CD4-positive, alpha-beta T cell treated with Interleukin-15 for 1 hour (primary cell): ENCODE results near the gene MYOM1.
"Not testable (repeated sequence)": the region's sequence is repeated elsewhere in the genome, so short reads cannot be mapped to it uniquely, and the experiment has no call there.

Experiments used
- DNase-seq: peaks from one replicate; pipeline ENCODE4 v3.0.0-alpha.2; 2020

MYOM1 gene

DNA sequence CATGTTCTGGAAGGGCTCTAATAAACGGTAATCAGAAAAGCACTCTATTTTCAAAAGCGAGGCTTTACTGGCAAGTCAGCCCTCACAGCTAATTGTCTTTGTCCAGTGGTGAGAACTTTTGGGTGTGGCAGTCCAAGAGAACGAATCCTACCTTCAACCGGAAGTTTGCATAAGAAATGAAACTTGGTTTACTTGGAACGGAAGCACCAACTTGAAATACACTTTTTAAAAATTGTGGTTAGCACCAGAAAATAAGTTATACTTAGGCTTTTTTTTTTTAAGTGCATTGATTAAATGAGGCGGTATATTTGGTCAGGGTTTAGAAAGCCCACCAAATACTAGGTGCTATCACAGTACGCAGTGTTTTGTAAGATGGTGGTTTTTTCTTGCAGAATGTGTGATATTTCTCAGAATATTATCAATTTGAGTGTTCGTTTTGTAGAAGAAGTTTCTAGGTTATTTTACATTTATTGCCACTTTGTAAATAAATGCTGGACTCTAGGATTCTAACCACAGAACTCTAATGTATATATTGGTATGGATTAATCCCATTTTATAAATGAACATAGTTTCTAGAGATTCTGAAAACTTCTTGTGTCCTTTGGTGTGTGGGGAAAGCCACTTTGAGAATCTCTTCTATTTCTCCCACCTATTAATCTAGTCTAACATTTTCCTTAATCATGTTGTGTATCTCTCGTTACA, 29.0 kb upstream of the MYOM1 start:
- peak; percentile 32 for DNase-seq

DNA sequence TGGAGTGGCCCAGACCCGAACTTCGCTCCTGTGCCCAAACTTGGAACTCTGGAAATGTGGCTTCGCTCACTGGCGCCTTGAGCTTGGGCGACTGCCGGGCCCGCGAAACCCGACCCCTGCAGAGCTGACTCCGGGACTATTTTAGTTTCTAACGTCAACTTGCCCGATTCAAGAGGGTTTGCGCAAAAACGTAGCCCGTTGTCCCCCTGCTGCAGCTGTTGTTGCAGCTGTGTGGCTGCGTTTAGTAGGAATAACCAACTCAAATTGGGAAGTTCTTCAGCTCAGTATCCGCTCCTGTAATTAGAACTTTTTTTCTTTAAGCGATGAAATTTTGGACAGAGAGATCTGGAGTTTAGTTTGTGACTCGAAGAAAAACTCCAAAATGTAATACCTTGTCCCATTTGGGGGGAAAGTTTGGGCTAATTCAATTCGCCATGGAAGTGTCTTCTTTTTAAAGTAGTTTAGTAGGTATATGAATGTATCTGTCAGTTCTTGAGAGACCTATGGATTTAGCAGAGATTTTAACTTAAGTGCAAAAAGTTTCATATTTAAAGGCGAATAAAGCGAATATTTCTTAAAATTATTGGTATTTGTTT, 28.4 kb upstream of the MYOM1 start:
- no peak for DNase-seq

DNA sequence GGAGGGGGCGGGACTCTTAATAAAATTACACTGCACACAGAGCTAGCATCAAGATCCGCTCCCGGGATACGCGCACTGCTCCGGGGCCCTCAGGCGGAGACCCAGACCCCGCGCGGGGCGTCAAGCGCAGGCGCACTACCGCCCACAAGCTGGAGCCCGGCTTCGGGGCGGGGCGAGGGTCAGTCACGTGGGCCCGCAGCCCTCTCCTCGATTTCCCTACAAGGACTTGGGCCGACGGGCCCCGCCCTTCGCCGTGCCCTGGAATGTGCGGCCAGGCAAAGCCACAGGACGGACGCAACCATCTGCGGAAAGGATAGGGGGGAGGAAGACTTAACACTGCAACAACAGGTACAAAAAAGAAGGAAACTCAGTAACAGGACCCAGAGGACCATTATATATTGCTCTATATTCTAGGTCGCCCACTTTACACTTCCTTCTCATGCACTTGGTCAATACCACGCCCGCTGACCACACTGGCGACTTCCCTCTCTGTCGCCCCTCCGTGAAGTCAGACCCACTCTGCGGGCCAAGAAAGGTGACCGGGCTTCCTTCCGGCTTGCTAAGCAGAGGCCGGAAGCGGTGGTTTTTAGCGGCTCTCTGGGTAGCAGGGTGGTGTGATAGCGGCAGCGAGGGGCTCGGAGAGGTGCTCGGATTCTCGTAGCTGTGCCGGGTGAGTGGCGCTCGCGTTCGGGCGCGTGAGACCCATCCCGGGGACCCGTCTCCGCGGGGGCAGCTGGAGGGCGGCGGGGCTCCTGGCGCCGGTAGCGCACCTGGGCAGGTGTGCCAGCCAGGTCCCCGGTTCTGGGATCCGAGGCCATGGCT, 27.7 kb upstream of the MYOM1 start, which contains the start of gene MYL12A:
MYL12A (plus strand) TSS at position 562 of the 822 bp plus-strand sequence. CDS start 5,447 bp downstream, outside the sequence.
- DNase-seq = peak; percentile 95

DNA sequence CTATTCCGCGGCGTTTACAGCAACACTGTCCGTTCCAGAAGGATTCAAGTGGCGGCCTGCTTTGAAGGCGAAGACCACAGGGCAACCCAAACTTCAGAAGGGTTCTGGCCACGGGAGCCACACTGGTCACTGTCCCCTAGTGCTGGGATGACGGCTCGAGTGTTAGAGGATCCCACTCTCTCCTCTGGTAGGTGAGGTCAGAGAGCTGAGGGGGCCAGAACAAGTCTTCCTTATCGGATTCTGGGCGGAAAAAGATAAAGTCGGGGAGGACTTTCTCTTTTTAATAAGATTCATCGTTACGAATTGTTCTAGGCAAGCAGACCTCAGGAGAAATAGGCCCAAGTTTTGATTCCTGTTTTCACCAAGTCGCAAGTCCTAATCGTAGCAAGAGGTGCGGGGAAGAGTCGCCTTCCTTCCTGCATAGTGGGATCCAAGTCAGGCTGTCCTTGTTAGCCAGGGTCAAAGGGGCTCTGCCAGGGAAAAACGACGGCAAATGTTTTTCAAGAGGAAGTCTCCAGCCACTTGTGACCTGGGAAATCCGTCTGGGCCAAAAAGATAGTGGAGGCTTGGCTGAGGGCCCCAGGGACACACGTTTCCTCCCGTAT, 27.0 kb upstream of the MYOM1 start:
- no peak for DNase-seq

DNA sequence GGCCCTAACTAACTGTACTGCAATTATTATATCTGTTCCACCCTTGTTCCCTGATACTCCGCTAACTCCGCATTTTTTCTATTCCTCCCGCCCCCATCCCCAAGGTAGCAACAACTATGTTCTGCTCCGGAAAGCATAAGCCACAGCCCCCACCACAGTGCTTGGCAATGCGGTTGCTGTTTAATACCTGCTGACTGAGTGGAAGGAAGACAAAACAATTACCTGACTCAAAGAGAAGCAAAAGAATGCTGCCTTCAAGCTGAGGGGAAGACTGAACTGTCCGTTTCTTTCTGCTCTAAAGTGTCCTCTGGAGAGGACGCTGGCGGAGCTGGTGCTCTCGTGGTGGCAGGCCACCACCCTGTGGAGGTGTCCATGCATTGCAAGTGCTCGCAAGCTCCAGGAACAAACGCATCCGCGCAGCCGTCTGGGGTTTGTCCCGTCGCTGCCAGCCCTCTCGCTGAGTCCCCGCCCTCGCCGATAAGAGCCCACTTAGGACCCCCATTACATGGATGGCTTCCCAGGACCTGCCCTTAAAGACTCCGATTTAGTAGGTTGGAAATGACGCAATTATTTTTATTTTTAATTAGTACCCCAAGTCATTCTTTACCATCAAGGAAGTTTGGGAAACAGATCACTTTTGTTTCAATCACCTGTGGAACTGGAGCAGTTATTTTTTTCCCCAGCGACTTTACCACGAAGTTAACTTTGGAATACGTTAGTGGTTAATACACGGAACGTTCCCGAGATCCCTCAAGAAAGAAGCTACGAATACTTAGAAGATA, 26.3 kb upstream of the MYOM1 start:
- peak; percentile 85 for DNase-seq

DNA sequence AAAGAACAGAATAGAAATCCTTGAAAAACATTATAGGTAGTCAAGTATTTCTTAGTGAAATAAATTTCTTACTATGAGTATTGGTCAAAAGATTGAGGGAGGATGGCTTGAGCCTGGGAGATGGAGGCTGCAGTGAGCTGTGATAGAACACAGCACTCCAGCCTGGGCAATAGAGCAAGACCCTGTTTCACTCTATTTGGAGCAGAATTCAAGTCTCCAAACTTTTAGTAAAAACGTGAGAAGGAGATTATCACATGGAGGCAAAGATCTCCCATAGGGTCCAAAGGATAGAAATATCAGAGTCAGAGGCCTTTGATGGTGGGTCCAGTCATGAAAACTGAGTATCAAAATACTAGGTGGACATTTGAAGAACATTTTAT, 25.4 kb upstream of the MYOM1 start:
- DNase-seq = no peak

DNA sequence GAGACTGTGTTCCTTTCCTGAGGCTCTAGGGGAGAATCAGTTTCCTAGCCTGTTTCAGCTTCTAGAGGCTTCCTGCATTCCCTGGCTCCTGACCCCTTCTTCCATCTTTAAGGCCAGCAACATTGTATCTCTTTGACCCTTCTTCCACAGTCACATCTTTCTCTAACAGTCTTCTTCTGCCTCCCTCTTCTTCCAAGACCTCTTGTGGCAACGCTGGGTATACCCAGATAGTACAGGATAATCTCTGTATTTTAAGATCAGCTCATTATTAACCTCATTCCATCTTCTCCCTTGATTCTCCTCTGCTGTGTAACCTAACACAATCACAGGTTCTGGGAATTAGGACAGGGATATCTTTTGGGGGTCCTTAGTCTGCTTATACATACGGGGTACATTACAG, 19.0 kb upstream of the MYOM1 start:
- no peak for DNase-seq

DNA sequence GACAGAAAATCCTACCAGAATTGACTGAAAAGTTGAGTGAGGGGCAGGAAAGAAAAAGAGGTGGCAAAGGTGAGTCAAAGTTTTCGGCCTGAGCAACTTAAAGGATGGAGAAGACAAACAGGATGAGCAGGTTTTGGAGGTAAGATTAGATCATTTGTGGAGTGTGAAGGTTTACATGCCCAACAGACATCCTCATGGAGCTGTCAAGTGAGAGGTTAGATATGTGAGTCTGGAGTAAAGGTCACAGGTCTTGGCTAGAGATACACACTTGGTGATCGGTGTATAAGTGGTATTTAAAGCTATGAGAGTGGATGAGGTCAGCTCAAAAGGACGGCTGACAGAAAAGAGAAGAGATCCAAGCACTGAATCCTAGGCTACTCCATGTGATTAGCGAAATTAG, 16.7 kb upstream of the MYOM1 start:
- no peak for DNase-seq

DNA sequence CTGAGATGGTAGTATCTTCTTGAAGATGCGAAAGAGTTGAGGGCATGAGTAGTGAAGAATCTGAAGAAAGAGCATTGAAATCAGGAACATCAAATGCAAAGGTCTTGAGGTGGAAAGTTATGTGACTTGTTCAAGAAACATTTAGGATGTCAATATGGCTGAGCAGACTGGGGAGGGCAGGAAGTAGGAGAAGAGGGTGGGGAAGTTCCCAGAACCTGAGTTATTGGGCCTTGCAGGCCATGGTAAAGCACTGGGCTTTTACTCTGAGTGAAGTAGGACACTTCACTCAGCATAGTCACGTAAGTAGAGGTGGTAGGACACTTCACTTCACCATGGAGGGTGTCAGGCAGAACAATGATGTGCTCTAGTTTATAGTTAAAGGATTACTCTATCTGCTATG, 16.1 kb upstream of the MYOM1 start:
- DNase-seq = no peak

DNA sequence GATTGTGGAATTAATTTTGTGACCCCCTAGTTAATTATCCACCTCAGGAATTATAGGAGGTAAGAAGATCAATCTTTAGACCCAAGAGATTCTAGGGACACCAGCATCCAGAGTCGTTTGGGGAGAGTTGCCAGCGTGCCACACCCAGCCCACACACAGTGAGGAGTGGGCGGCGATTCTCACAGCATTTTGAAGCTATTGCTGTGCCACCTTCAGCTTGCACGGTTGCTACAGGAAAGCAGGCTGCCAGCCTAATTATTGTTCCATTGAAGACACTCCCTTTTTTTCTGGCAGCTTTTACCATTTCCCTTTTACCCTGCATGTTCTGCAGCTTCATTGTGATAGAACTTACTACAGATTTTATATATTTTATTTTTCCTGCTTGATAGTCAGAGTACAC, 14.7 kb upstream of the MYOM1 start:
- no peak for DNase-seq

DNA sequence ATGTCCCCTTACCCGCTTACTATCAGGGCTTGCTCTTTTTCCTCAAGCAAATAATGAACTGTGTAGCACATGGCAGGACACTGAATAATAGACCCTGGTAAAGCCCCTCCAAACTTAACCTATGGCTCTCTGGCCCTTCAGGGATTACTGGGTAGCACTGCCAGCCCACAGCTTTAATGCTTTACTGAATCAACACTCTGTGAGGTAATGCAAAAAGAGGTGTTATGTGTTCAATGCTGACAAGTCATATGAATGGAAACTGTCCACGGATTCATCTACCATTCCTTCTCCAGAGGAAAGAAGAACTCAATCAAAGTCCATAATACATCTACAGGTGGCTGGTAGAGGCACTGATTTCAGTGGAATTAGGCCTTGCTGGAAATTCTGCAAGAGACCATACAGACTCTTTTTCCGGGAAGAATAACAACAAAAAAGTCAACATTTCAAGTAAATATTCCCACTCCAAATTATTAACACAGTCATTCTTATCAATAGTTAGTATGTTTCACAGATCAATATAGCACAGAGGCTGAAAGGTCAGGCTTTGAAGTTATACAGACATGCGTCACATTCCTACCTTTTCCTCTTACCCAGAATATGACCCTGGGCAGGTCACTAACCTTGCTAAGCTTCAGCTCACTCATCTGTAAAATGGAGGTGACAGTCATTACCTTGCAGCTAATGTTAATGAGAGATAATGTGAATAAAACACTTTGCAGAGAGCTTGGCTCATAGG, 13.8 kb upstream of the MYOM1 start:
- DNase-seq = no peak

DNA sequence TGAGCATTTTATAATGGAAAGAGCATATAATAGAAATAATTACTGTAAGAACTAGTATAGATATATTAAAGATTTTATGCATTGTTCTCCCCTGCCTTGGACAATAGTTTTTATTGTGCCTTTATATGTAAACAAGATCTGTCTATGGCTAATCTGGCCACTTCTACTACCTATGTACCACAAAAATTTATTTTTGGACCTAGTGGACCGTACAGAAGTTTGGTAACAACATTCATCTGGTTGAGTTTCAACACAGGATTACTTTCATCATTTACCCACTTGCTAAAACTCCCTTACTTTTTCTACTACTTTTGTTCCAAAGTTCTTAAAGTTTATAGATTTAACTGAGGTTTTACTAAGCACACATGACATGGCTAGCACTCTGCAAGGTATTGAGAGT, 13.2 kb upstream of the MYOM1 start:
- DNase-seq = no peak

DNA sequence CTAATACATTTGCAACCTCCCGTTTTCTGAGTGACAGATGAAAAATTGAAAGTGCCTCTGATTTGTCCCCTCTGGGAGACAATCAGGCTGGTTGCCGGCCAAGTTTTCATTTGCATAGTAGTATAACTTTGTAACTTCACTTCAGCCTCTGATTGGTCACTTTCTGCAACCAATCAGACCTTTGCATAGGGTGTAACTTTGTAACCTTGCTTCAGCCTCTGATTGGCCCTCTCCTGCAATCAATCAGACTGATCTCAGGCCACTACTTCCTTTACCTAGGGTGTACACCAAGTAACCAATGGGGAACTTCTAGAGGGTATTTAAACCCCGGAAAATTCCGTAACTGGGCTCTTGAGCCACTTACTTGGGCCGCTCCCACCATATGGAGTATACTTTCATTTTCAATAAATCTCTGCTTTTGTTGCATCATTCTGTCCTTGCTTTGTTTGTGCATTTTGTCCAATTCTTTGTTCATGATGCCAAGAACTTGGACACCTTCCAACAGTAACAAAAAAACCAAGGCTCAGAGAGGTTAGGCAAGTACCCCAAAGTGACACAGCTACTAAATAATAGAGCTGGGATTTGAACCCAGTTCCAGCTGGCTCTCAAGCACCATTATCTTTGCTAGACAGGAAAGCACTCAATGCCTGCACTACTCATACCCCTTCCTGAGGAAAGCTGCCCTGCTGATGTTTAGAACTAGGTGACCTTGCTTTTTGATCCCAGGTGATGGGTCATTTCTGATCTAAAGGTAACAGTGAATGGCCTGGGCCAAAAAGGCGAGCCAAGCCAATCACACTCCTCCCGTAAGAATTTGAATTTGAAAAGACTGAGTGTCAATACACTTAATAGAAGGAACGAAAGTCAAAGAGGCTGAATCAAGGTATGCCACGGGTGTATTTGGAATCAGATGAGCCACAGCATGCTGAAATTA, 10.9 kb upstream of the MYOM1 start:
- DNase-seq = no peak

DNA sequence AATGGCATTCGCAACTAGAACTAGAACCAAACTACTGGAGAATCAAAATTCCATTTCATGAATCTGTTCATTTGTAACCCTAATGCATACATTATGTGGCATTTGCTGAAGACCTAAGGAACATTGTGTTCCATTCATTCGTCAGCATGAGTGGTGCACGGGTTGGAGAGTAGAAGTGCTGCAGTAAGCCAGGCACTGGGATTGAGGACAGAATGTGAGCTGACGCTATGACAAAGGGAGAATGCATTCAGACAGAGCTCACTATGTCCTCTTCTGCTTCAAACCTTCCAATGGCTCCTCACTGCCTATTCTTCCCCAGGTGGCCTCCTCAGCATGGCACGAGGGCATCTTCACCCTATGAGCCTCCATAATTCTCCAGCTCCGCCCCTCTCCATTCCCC, 6.3 kb upstream of the MYOM1 start:
- no peak for DNase-seq

DNA sequence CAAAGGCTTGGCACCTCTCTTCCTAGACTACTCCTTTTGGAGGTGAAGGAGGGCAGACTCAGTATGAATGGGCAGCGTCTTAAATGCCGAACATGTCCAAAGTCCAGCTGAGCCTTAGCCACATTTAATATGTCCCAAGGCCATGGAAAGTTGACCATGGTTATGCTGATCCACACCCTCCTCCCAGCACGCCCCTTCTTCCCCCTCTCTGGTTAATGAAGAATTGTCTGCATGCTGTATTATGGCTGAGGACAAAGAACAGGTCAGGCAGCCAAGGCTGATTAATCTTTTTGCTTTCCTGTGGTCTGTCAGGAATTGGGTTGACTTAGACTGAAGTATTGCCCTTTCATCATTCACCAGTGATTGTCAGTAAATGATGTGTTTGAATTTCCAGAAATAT, 5.8 kb upstream of the MYOM1 start:
- DNase-seq = no peak

DNA sequence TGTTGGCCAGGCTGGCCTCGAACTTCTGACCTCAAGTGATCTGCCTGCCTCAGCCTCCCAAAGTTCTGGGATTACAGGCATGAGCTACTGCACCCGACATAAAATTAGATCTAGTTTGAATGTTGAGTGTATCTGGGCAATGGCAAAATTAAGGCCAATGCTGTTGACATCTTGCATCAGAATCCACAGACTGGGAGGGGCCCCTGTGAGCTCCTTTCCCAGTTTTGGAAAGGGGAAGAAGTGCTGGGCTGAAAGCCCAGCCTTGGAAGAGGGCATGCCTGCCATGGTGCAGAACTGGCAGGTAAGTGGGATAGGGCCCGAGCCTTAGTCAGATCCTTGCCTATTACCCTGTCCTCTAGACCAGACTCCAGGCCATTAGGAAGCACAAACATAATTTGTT, 4.5 kb upstream of the MYOM1 start:
- no peak for DNase-seq

DNA sequence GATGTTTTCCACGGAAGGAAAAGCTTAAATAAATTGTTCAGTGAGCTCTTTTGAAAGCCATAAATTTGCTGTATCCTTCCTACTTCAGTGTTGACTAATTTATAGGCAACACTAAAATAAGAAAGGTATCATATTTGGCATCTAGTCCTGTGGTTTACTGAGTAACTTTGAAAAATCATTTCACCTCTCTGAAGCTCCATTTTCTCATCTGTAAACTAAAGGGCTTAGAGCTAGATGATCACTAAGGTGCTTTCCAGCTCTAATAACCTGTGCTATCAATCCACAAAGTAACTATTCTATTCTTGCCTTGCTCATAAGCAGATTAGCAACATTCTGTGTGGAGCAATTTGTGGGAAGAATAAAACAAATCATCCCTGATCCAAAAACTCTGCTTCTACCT, 3.6 kb upstream of the MYOM1 start:
- DNase-seq = no peak

DNA sequence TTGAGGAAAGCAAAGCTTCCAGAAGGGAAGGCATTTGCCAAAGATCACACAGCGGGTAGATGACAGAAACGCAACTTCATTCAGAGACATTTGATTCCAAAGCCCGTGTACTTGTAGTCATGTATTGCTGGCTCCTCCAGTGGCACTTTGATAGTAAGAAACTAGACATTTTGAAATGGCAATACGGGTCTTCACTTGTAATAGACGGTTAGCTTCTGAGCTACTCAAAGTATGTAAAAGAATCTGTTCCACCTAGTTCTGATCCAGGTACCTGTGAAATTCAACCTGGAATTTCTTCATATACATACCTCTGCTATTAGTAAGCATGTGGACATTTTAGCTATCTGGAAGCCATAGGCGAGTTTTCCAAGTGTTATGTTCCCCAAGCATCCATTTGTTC, 1.7 kb upstream of the MYOM1 start:
- DNase-seq = no peak

DNA sequence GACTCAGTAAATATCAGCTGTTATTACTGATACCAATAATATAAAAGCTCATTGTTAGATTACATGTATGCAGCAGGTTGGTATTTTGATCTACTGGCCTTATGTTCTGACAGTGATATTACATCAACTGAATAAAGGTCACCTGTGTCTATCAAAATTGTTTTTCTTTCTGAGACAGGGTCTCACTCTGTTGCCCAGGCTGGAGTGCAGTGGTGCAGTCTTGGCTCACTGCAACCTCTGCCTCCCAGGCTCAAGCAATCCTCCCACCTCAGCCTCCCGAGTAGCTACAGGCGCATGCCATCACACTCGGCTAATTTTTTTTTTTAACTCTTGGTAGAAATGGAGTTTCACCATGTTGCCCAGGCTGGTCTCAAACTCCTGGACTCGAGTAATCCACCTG, 1.1 kb upstream of the MYOM1 start:
- not testable (repeated sequence) for DNase-seq

DNA sequence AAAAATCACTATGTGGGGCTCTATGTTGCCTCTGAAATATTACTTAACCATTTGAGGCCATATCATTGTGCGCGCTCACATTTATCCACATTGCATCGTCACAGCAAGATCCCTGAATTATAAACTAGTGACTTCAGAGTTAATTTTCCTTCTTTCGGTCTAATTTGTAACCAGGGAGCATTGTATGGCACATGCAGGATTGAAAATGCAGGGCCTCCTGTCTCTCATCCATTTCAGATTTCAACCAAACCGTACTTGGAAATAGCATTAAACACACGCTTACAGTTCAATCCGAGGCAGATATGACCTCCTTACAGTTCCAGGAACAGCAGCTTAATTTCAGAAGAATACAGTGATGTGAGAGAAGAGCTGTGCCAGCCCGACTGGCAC, 532 bp downstream of the MYOM1 start:
- DNase-seq = no peak

DNA sequence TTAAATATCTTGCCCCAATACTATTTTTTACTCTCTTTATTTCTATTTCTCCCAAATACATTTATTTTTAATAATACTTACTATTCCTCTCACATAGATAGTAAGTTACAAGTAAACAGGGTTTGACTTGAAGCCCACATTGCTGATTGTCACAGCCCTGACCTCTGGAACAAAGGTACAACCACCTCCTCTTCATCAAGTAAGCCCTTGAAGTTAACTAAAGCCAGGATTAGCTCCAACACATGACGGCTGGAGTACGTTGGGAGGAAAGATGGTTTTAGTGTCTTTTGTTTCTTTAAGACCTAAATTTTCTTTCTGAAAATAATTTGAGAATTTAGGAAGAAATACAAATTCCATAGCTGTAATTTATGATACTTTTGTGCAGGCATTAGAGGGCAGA, 949 bp downstream of the MYOM1 start:
- DNase-seq = no peak
